AG09319 (cell line): ENCODE data around the gene ALG9.
A peak's percentile ranks its signal among the peaks of the same experiment; 100 is the strongest.

Experiments used
- DNase-seq: peaks from one replicate; pipeline ENCODE4 v3.0.0-alpha.2; 2010; ENCODE audit warnings: low read depth; ENCODE audit errors: extremely low read depth
- CTCF ChIP-seq: IDR thresholded peaks from 2 replicates; pipeline ENCODE4 v1.5.1; 2011; ENCODE audit warnings: low read depth, mild to moderate bottlenecking, inconsistent platforms, low read length, moderate library complexity

The ALG9 gene

GRCh38 chr11:111764621-111765020 lies 106.8 kb downstream of the ALG9 start:
- no peak for TF ChIP-seq CTCF
- DNase-seq = no peak

GRCh38 chr11:111762981-111763643 lies 108.3 kb downstream of the ALG9 start:
- TF ChIP-seq CTCF = peak; percentile 31
- DNase-seq = no peak

GRCh38 chr11:111762526-111762925 lies 108.9 kb downstream of the ALG9 start:
- TF ChIP-seq CTCF = no peak
- DNase-seq = no peak

GRCh38 chr11:111761036-111761435 lies 110.3 kb downstream of the ALG9 start:
- no peak for DNase-seq
- no peak for TF ChIP-seq CTCF

- no peak for TF ChIP-seq CTCF
- no peak for DNase-seq
Observed at GRCh38 chr11:111759778-111760407, 111.5 kb downstream of the ALG9 start.

- TF ChIP-seq CTCF = no peak
- no peak for DNase-seq
Observed at GRCh38 chr11:111759376-111759775, 112.0 kb downstream of the ALG9 start.

GRCh38 chr11:111756097-111756496 lies 115.3 kb downstream of the ALG9 start:
- DNase-seq = no peak
- no peak for TF ChIP-seq CTCF
